HS-5 (cell line): ENCODE results near the gene ACTR8.

Source experiments
- DNase-seq: peaks from one replicate; pipeline ENCODE4 v3.0.0-alpha.2; 2012; ENCODE audit warnings: low read depth

The ACTR8 gene

GRCh38 chr3:53865732-53866499 lies 16.0 kb downstream of the ACTR8 start:
- no peak for DNase-seq

DNA sequence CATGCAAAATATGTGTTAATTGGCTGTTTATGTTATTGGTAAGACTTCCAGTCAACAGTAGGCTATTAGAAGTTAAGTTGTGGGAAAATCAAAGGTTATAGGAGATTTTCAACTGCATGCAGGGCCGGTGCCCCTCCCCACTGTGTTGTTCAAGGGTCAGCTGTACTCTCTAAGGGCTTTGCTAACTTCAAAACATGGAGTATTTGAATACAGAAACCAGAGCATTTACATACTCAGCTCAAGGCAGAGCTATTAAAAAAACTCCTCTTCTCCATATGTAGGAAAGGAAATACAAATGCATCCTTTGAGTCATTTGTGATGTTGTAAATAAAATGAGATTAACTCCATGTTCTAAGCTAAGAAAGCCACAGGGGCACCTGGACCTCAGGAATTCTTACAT lies 18.8 kb downstream of the ACTR8 start:
- DNase-seq = no peak

DNA sequence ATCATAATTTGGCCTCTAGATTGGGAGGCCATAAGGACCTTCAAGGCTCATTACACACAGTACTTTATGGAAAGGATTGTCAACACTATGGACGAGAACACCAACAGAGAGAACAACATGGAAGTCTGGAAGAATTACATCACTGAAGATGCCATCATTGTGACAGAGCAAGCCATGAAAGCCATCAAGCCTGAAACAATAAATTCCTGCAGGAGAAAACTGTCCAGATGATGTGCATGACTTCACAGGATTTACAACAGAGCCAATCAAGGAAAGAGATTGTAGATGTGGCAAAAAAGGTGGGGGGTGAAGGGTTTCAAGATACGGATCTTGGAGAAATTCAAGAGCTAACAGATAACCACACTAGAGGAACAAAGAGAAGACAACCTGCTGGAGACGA lies 19.7 kb downstream of the ACTR8 start:
- no peak for DNase-seq

GRCh38 chr3:53860196-53860595 lies 21.8 kb downstream of the ACTR8 start:
- DNase-seq = no peak

DNA sequence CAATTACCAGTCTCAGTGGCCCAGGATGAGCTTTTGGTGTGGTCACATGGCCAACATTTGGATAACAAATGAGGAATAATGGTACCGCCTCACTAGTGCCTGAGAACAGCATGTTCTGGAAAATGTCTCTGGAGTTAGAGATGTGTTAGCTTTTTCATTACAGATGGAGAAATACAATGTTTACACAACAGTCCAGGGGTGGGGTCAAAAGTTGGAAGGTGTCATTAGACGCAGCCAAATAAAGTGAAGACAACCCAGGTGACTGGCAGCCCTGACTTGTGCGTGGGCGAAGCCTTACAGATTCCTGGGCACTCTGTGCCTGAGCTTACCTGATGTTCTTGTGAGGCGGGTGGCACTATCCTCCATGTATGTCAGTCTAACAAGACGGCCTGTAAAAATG lies 22.8 kb downstream of the ACTR8 start:
- no peak for DNase-seq

DNA sequence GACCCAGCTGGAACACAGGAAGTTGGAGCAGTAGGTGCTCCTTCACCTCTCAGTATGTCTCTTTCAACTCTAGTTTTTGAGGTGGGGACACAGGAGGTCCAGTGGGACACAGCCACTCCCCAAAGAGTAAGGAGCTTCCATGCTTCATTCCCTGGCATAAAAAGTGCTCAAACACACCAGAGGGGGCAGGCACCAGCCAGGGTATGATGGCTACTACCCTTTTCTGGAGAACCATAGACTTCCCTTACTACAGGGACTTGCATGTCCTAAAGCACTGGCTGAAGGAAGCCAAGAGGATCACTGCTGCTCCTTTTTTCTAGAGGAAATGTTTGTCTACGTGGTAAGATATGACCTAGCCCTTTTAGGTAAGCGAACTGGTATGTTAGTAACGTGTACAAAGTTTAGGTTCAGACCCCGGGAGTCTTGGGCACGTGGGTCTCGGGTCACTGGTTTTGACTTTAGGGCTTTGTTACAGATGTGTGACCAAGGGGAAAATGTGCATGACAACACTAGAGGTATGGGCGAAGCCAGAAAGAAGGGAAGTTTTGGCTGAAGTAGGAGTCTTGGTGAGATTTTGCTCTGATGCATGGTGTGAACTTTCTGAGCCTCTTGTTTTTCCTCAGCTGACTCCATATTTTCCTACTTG lies 23.7 kb downstream of the ACTR8 start:
- DNase-seq = no peak

- no peak for DNase-seq
These were observed 25.0 kb downstream of the ACTR8 start for GRCh38 chr3:53856964-53857363.

DNA sequence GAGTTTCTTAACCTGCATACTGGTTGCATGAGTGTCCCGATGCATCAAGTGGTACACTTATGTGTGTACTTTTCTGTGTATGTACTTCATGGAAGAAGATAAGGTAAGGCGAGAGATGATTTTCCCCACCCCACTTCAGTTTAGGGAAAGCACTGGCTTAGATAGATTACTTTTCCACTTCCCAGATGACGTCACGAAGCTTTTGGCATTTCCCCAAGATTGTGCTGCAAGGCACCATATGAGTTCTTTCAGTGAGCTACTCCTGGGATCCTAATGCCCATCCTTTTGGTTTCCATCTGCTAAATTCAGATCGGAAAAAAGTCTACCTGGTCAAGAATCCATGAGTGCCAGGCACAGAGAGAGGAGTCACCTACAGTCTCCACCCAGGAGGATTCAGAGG lies 31.1 kb downstream of the ACTR8 start:
- DNase-seq = no peak

DNA sequence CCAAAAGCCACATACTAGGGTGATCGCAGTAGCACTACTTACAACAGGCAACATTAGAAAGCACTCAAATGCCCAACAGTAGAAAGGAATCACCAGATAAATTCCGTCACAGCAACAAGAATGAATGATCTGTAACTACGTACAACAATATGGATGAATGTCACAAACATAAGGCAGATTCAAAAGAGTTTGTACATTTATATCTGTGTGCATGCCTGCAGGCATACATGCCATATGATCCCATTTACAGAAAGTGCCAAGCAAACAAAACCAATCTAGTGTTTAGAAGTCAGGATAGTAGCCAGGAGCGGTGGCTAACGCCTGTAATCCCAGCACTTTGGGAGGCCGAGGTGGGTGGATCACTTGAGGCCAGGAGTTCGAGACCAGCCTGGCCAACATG lies 32.0 kb downstream of the ACTR8 start:
- no peak for DNase-seq

- DNase-seq = no peak
These were observed 35.1 kb downstream of the ACTR8 start for GRCh38 chr3:53846851-53847155.

GRCh38 chr3:53846134-53846850 lies 35.7 kb downstream of the ACTR8 start, which contains the start of the genes CHDH and IL17RB:
TSS of gene CHDH (minus strand) at chr3:53846419. CDS start at chr3:53824008, 22,411 bp downstream.
TSS of gene IL17RB (plus strand) at chr3:53846568. CDS start at chr3:53846589, 21 bp downstream.
- DNase-seq = no peak

DNA sequence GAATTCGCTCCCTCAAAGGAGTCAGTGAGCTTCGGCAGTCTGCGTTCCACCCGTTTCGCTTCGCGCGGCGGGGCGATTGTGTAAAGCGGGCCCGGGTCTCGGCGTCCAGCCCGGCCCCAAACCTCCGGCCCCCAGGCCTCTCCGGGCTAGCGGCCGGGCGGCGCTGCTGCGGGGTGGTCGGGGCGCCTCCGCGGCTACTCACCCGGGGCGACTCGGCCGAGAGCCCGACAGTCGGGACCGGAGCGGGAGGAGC lies 36.1 kb downstream of the ACTR8 start:
- no peak for DNase-seq

DNA sequence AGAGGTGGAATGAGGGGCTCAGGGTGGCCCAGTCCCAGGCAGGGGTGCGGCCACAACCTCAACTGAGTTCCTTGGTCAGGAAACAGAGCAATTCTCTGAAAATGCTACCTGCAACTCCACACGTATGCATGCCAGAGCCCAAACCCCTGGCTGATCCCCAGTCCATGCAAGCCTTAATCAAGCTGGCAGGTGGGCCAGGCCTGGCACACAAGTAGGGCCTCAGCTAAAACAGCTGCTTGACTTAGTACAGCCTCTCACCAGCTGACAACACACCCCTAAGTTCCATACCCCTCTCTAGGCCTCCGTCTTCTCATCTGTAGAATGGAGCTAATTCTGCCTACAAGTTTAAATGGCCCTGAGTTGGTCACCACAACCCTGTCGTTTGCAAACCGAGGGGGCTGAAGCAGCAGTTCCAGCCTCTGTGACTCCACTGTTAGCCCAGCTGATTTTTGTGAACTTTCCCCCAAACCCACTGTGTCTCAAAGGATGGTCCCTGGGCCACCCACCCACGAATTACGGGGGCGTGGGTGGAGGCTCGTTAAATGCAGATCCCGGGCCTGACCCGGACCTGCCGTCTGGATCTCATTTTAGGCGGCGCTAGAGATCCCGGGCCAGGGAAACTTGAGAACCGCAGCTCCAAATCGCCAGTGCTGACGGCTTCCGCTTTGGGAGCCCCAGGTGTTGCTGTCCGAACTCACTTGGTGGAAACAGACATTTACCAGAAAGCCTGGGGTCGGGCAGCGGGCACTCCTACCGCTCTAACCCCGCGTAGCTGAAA lies 36.7 kb downstream of the ACTR8 start:
- no peak for DNase-seq

DNA sequence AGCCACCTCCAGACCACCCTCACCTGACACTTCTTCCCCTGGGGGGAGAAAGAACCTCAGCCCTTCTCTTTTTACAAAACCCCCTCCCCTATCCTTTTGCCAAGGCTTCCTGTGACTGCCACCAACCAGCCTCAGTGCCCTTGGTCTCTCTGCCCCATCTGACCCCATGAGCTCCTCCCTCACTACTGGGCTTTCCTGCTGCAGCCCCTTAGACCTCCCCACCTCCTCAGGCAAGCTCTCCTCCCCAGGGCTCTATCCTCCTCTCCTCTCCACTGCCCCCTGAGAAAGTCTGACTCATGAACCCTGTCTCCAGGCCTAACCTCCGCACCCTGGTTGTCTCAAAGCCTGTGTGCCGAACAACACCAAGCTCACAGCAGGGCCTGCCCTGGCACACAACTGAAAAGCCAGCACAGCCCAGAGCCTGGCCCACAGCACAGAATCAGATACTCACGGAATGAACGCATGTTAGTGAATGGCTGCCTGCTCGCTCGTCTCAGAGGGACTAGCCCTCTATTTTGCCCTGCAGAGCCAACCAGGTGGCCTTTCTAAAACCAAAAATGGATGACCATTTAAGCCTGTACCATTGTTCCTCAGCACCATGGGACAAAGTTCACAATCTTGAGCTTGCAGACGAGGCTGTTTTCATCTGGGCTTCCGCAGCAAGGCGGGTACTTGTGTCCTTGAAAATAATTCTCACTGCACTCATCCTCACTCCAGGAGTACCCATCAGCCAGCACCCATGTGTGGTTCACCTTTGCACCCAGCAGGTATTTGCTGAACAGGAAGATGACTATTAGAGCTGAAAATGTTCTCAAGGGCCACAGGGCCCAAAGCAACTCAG lies 37.5 kb downstream of the ACTR8 start:
- no peak for DNase-seq

- no peak for DNase-seq
These were observed 38.5 kb downstream of the ACTR8 start for GRCh38 chr3:53843195-53844177.

DNA sequence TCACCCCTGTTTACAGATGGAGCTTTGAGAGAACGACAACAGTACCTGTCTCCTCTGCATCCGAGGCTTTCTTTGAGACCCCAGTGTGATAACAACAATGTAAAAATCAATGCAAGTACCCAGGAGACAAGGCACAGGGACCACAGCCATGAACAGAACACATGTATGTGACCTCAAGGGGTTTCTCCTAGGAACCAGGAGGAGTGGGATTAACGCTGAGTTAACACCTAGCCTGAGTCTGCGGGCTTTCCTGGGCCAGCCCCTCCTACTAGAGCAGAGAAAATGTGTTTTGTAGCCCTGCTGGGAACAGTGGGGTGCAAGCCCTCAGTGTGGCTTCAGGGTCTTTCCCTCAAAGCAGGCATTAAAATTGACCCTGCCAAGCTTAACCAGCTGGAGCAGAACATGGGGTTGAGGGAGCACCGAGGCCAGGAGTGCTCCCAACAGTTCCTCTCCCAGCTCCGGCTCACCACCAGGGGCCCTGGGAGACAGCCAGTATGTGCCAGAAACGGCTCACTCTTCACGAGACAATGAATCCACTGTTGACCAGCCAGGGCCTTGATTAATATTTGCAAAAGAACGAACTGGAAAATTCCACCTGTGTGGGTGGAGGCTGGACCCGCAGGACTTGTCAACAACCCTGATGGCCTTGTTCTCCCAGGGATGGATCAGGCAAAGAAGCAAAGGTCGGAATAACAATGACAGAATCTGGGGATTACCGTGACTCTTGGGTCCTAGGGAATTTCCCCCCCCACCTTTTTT lies 39.3 kb downstream of the ACTR8 start:
- DNase-seq = no peak

GRCh38 chr3:53841296-53841695 lies 40.7 kb downstream of the ACTR8 start:
- no peak for DNase-seq

- DNase-seq = no peak
These were observed 44.6 kb downstream of the ACTR8 start for GRCh38 chr3:53837331-53837730.

DNA sequence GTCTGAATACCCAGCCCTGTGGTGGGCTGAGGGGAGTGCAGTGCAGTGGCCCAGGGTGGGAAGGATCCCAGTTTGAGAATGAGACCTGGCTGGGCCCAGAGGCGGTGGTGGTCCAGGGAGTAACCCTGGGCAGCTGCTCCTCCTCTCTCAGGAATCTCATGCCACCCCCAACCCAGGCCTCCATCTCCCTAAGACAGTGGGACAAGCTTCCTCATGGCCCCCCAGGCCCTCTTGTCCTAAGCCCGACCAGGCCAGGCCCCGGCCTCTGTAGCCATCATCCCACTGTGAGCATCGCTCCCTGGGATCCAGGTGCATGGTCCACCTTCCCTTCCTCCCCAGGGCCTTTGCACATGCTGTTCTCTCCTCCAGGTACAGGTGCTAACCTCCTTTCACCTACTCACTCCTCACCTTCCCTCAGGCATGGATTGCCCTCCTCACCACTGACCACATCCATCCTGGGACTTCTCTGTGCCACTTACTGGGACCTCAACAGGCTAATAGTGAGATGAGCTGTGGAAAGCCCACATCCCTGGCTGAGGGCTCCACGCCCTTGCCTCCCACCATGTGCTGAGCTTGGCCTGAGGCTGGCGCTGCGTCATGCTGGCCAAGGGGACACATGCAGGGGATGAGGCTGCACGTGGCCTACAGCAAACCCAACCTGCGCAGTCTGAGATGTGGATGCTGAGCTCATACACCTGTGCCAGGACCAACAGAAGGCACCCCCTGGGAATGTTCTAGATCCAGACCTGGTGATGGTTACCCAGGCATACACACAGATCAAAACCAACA lies 45.7 kb downstream of the ACTR8 start:
- no peak for DNase-seq
